Measurements from ENCODE around the gene NAV3. TPM values are rescaled to one million over a fixed set of nuclear protein-coding genes. Genes with fewer than 3 reads are reported as not detected.

Gene NAV3
- total RNA-seq, 1 experiment from 2014 or later: 6.8 TPM

- CTCF ChIA-PET: no interaction called here
- no peak overlapping the region for H3K9ac ChIP-seq (ENCODE audit: low read length)
- H3F3A ChIP-seq (ENCODE audit: low read length, unreplicated experiment): no peaks in the 10 kb centered on the region
- H4K20me1 ChIP-seq (ENCODE audit: low read length): no peaks in the 10 kb centered on the region
- no peaks in the 10 kb centered on the region for H3K4me1 ChIP-seq (ENCODE audit: insufficient read depth, low read length)
- no peak for DNase-seq
- intact Hi-C loops (cut with micrococcal nuclease): no loop called here
- no peak overlapping the region for H3K4me3 ChIP-seq (ENCODE audit: low read length)
- ATAC-seq: no peak
- H3K36me3 ChIP-seq (ENCODE audit: low read depth, low read length): no peaks in the 10 kb centered on the region
- POLR2A ChIA-PET (ENCODE audit: unreplicated experiment): no interaction called here
- no peaks in the 10 kb centered on the region for H3K27me3 ChIP-seq (ENCODE audit: low read length)
- no peak overlapping the region for H3K4me2 ChIP-seq (ENCODE audit: low read length)
- H3K9me3 ChIP-seq (ENCODE audit: low read length): no peaks in the 10 kb centered on the region
- H3K79me2 ChIP-seq (ENCODE audit: low read length): no peaks in the 10 kb centered on the region
- TF ChIP-seq EZH2phosphoT487 (IDR thresholded peaks at IDR 0.05; ENCODE audit: borderline replicate concordance, low read length) (no peak), EZH2 (IDR thresholded peaks at IDR 0.05; ENCODE audit: low read length, unreplicated experiment) (no peak), CTCF (conservative IDR thresholded peaks at IDR 0.05; ENCODE audit: low read depth, low read length) (no peak)
- no peaks in the 10 kb centered on the region for H3K9me2 ChIP-seq (replicated peaks; ENCODE audit: low read length)
- BruUV-seq (replicated peaks): no TSS peak
- H3K27ac ChIP-seq (ENCODE audit: low read length): no peak overlapping the region
- H2AFZ ChIP-seq (ENCODE audit: low read length): no peak overlapping the region
These were observed 333.5 kb downstream of the NAV3 start for GRCh38 chr12:78164154-78164553.

GRCh38 chr12:78167510-78167909, 336.8 kb downstream of the NAV3 start:
- POLR2A ChIA-PET (ENCODE audit: unreplicated experiment): no interaction called here
- Histone ChIP-seq H3K36me3 (ENCODE audit: low read depth, low read length) (no peaks in the 10 kb centered on the region), H3K9ac (ENCODE audit: low read length) (no peak overlapping the region), H3F3A (ENCODE audit: low read length, unreplicated experiment) (no peaks in the 10 kb centered on the region), H3K9me2 (replicated peaks; ENCODE audit: low read length) (no peaks in the 10 kb centered on the region), H3K4me3 (ENCODE audit: low read length) (no peak overlapping the region), H3K4me1 (ENCODE audit: insufficient read depth, low read length) (no peaks in the 10 kb centered on the region), H2AFZ (ENCODE audit: low read length) (no peak overlapping the region), H3K9me3 (ENCODE audit: low read length) (no peaks in the 10 kb centered on the region), H3K4me2 (ENCODE audit: low read length) (no peak overlapping the region), H4K20me1 (ENCODE audit: low read length) (no peaks in the 10 kb centered on the region), H3K27ac (ENCODE audit: low read length) (no peak overlapping the region), H3K79me2 (ENCODE audit: low read length) (no peaks in the 10 kb centered on the region), H3K27me3 (ENCODE audit: low read length) (no peaks in the 10 kb centered on the region)
- DNase-seq (peak; percentile 25), ATAC-seq (no peak)
- intact Hi-C loops (cut with micrococcal nuclease): no loop called here
- TF ChIP-seq EZH2 (IDR thresholded peaks at IDR 0.05; ENCODE audit: low read length, unreplicated experiment) (no peak), CTCF (conservative IDR thresholded peaks at IDR 0.05; ENCODE audit: low read depth, low read length) (no peak), EZH2phosphoT487 (IDR thresholded peaks at IDR 0.05; ENCODE audit: borderline replicate concordance, low read length) (no peak)
- CTCF ChIA-PET: interaction anchor here (1.5 kb wide), 1 partner anchor 21 kb away, joined by 6 read pairs; no protein-coding TSS in a partner anchor
- BruUV-seq (replicated peaks): no TSS peak

GRCh38 chr12:78171061-78171460, 340.4 kb downstream of the NAV3 start:
- ATAC-seq (no peak), DNase-seq (no peak)
- CTCF ChIA-PET: no interaction called here
- H3K27ac ChIP-seq (ENCODE audit: low read length): no peak overlapping the region
- H3K9ac ChIP-seq (ENCODE audit: low read length): no peak overlapping the region
- H3K9me2 ChIP-seq (replicated peaks; ENCODE audit: low read length): no peaks in the 10 kb centered on the region
- H3K9me3 ChIP-seq (ENCODE audit: low read length): no peaks in the 10 kb centered on the region
- no peak overlapping the region for H2AFZ ChIP-seq (ENCODE audit: low read length)
- no peaks in the 10 kb centered on the region for H3K4me1 ChIP-seq (ENCODE audit: insufficient read depth, low read length)
- POLR2A ChIA-PET (ENCODE audit: unreplicated experiment): no interaction called here
- no peaks in the 10 kb centered on the region for H4K20me1 ChIP-seq (ENCODE audit: low read length)
- H3K79me2 ChIP-seq (ENCODE audit: low read length): no peaks in the 10 kb centered on the region
- H3F3A ChIP-seq (ENCODE audit: low read length, unreplicated experiment): no peaks in the 10 kb centered on the region
- H3K27me3 ChIP-seq (ENCODE audit: low read length): no peaks in the 10 kb centered on the region
- intact Hi-C loops (cut with micrococcal nuclease): no loop called here
- H3K4me2 ChIP-seq (ENCODE audit: low read length): no peak overlapping the region
- TF ChIP-seq EZH2phosphoT487 (IDR thresholded peaks at IDR 0.05; ENCODE audit: borderline replicate concordance, low read length) (no peak), EZH2 (IDR thresholded peaks at IDR 0.05; ENCODE audit: low read length, unreplicated experiment) (no peak), CTCF (conservative IDR thresholded peaks at IDR 0.05; ENCODE audit: low read depth, low read length) (no peak)
- H3K36me3 ChIP-seq (ENCODE audit: low read depth, low read length): no peaks in the 10 kb centered on the region
- BruUV-seq (replicated peaks): no TSS peak
- no peak overlapping the region for H3K4me3 ChIP-seq (ENCODE audit: low read length)

Measured in PC-3 (cell line).